Hepatocyte (in vitro differentiated cells): ENCODE results near the gene FIP1L1. TPM values are rescaled to one million over a fixed set of nuclear protein-coding genes. Genes with fewer than 3 reads are reported as not detected.

ENCODE experiments used
- DNase-seq: peaks from one replicate; pipeline ENCODE4 v3.0.0-alpha.2; 2016; ENCODE audit warnings: low spot score
- H2AFZ ChIP-seq: fragments of 200-600 bp; sonication (generic); 2 replicates; pipeline ENCODE4 v1.6.0; 2016; ENCODE audit warnings: antibody characterized with exemption, mild to moderate bottlenecking
- H3K27ac ChIP-seq: fragments of 200-600 bp; sonication (generic); 2 replicates; pipeline ENCODE4 v1.5.1; 2016; ENCODE audit warnings: mild to moderate bottlenecking
- H3K27me3 ChIP-seq: fragments of 200-600 bp; sonication (generic); 2 replicates; pipeline ENCODE4 v1.6.1; 2016
- H3K36me3 ChIP-seq: fragments of 200-600 bp; sonication (generic); replicated peaks from 2 replicates; pipeline ENCODE4 v1.5.1; 2016; ENCODE audit warnings: low read depth; ENCODE audit not compliant: insufficient read depth
- H3K4me1 ChIP-seq: fragments of 200-600 bp; sonication (generic); 2 replicates; pipeline ENCODE4 v1.5.1; 2016; ENCODE audit warnings: mild to moderate bottlenecking, moderate library complexity; ENCODE audit not compliant: insufficient read depth
- H3K4me2 ChIP-seq: fragments of 200-600 bp; sonication (generic); 2 replicates; pipeline ENCODE4 v1.6.0; 2016
- H3K4me3 ChIP-seq: fragments of 200-600 bp; sonication (generic); 2 replicates; pipeline ENCODE4 v1.5.1; 2016; ENCODE audit warnings: mild to moderate bottlenecking
- H3K79me2 ChIP-seq: fragments of 200-600 bp; sonication (generic); 2 replicates; pipeline ENCODE4 v1.6.0; 2017; ENCODE audit warnings: mild to moderate bottlenecking
- H3K9me2 ChIP-seq: fragments of 200-600 bp; sonication (generic); replicated peaks from 2 replicates; pipeline ENCODE4 v1.6.0; 2017; ENCODE audit warnings: mild to moderate bottlenecking; ENCODE audit not compliant: insufficient read depth
- H3K9me3 ChIP-seq: fragments of 200-600 bp; sonication (generic); 2 replicates; pipeline ENCODE4 v1.5.1; 2016; ENCODE audit warnings: low read depth, mild to moderate bottlenecking
- H4K20me1 ChIP-seq: fragments of 200-600 bp; sonication (generic); 2 replicates; pipeline ENCODE4 v1.6.0; 2016; ENCODE audit warnings: mild to moderate bottlenecking; ENCODE audit not compliant: insufficient read depth, poor library complexity, severe bottlenecking
- CTCF ChIP-seq: fragments of 200-600 bp; sonication (generic); IDR thresholded peaks from 2 replicates; pipeline ENCODE4 v1.5.1; 2016; ENCODE audit warnings: antibody characterized with exemption, mild to moderate bottlenecking; ENCODE audit not compliant: poor library complexity
- EZH2 ChIP-seq: fragments of 200-600 bp; sonication (generic); IDR thresholded peaks from 2 replicates; pipeline ENCODE4 v1.6.1; 2016; ENCODE audit warnings: antibody characterized with exemption, mild to moderate bottlenecking, borderline replicate concordance
- EZH2phosphoT487 ChIP-seq: fragments of 200-600 bp; sonication (generic); IDR thresholded peaks from one replicate; pipeline ENCODE4 v1.6.1; 2018; ENCODE audit warnings: antibody characterized with exemption, mild to moderate bottlenecking, low read depth, moderate library complexity; ENCODE audit not compliant: unreplicated experiment, severe bottlenecking
- WGBS: methylation state at CpG from one replicate; pipeline ENCODE4 v1.1.6; 2016; ENCODE audit warnings: low lambda C conversion rate; ENCODE audit errors: missing lambda C conversion rate; 5-methylcytosine and 5-hydroxymethylcytosine counted together
- polyA plus RNA-seq: library from polyadenylated mRNA; unstranded; fragments of >200 nt; fragmentation: Nextera tagmentation; extraction: Ambion mirVana; gene quantifications from 2 replicates; pipeline ENCODE4 v1.2.1, GENCODE V29; 2016
- total RNA-seq: library from RNA; depleted of rRNA; stranded (reverse); fragments of >200 nt; gene quantifications from 2 replicates; pipeline ENCODE4 v1.2.3, GENCODE V29; 2014

FIP1L1 gene
- total and polyA plus RNA-seq, 2 experiments from 2014 or later = 50.7 to 75.6 TPM

- Histone ChIP-seq H4K20me1 (no peaks in the 10 kb centered on the region), H3K27ac (no peak overlapping the region), H3K4me2 (no peak overlapping the region), H2AFZ (no peak overlapping the region), H3K79me2 (no peaks in the 10 kb centered on the region), H3K9me2 (no peaks in the 10 kb centered on the region), H3K4me1 (peaks cover 20% of the 10 kb centered on the region), H3K27me3 (no peaks in the 10 kb centered on the region), H3K4me3 (no peak overlapping the region), H3K9me3 (no peaks in the 10 kb centered on the region), H3K36me3 (no peaks in the 10 kb centered on the region)
- TF ChIP-seq EZH2 (no peak), CTCF (no peak), EZH2phosphoT487 (no peak)
- no peak for DNase-seq
- WGBS = 90% methylated on average over 4 of the region's 4 CpGs
Measured at GRCh38 chr4:53501561-53501960, 124.1 kb downstream of the FIP1L1 start.

GRCh38 chr4:53502094-53502493, 124.7 kb downstream of the FIP1L1 start:
- Histone ChIP-seq H3K4me1 (peaks cover 14% of the 10 kb centered on the region), H3K27ac (no peak overlapping the region), H3K4me2 (no peak overlapping the region), H3K9me2 (no peaks in the 10 kb centered on the region), H3K9me3 (no peaks in the 10 kb centered on the region), H3K27me3 (no peaks in the 10 kb centered on the region), H4K20me1 (no peaks in the 10 kb centered on the region), H3K4me3 (no peak overlapping the region), H3K36me3 (no peaks in the 10 kb centered on the region), H2AFZ (no peak overlapping the region), H3K79me2 (no peaks in the 10 kb centered on the region)
- DNase-seq = no peak
- WGBS = 89% methylated on average over 1 of the region's 1 CpG
- TF ChIP-seq EZH2phosphoT487 (no peak), EZH2 (no peak), CTCF (no peak)

- Histone ChIP-seq H3K4me1 (no peaks in the 10 kb centered on the region), H3K79me2 (no peaks in the 10 kb centered on the region), H3K27me3 (no peaks in the 10 kb centered on the region), H4K20me1 (no peaks in the 10 kb centered on the region), H3K27ac (no peak overlapping the region), H3K4me2 (no peak overlapping the region), H3K36me3 (no peaks in the 10 kb centered on the region), H3K9me3 (no peaks in the 10 kb centered on the region), H3K4me3 (no peak overlapping the region), H2AFZ (no peak overlapping the region), H3K9me2 (no peaks in the 10 kb centered on the region)
- 85% methylated on average over 2 of the region's 2 CpGs for WGBS
- no peak for DNase-seq
- TF ChIP-seq EZH2 = no peak
- no peak for TF ChIP-seq EZH2phosphoT487
- no peak for TF ChIP-seq CTCF
Measured at GRCh38 chr4:53505947-53506346, 128.5 kb downstream of the FIP1L1 start.

- H3K36me3 ChIP-seq = no peaks in the 10 kb centered on the region
- H2AFZ ChIP-seq = no peak overlapping the region
- no peaks in the 10 kb centered on the region for H3K27me3 ChIP-seq
- no peaks in the 10 kb centered on the region for H4K20me1 ChIP-seq
- no peak for TF ChIP-seq EZH2
- TF ChIP-seq EZH2phosphoT487 = no peak
- TF ChIP-seq CTCF = no peak
- no peak overlapping the region for H3K4me3 ChIP-seq
- 98% methylated on average over 7 of the region's 7 CpGs for WGBS
- H3K4me1 ChIP-seq = no peaks in the 10 kb centered on the region
- H3K4me2 ChIP-seq = no peak overlapping the region
- no peaks in the 10 kb centered on the region for H3K9me2 ChIP-seq
- no peaks in the 10 kb centered on the region for H3K9me3 ChIP-seq
- no peaks in the 10 kb centered on the region for H3K79me2 ChIP-seq
- DNase-seq = no peak
- no peak overlapping the region for H3K27ac ChIP-seq
Measured at GRCh38 chr4:53507058-53507457, 129.6 kb downstream of the FIP1L1 start.
